Hepatocyte (in vitro differentiated cells): ENCODE results near the gene WDFY1. TPM values are rescaled to one million over a fixed set of nuclear protein-coding genes. Genes with fewer than 3 reads are reported as not detected.
A peak's percentile ranks its signal among the peaks of the same experiment; 100 is the strongest.

Experiments
- DNase-seq: peaks from one replicate; pipeline ENCODE4 v3.0.0-alpha.2; 2016; ENCODE audit warnings: low spot score
- H2AFZ ChIP-seq: fragments of 200-600 bp; sonication (generic); 2 replicates; pipeline ENCODE4 v1.6.0; 2016; ENCODE audit warnings: antibody characterized with exemption, mild to moderate bottlenecking
- H3K27ac ChIP-seq: fragments of 200-600 bp; sonication (generic); 2 replicates; pipeline ENCODE4 v1.5.1; 2016; ENCODE audit warnings: mild to moderate bottlenecking
- H3K27me3 ChIP-seq: fragments of 200-600 bp; sonication (generic); 2 replicates; pipeline ENCODE4 v1.6.1; 2016
- H3K36me3 ChIP-seq: fragments of 200-600 bp; sonication (generic); replicated peaks from 2 replicates; pipeline ENCODE4 v1.5.1; 2016; ENCODE audit warnings: low read depth; ENCODE audit not compliant: insufficient read depth
- H3K4me1 ChIP-seq: fragments of 200-600 bp; sonication (generic); 2 replicates; pipeline ENCODE4 v1.5.1; 2016; ENCODE audit warnings: mild to moderate bottlenecking, moderate library complexity; ENCODE audit not compliant: insufficient read depth
- H3K4me2 ChIP-seq: fragments of 200-600 bp; sonication (generic); 2 replicates; pipeline ENCODE4 v1.6.0; 2016
- H3K4me3 ChIP-seq: fragments of 200-600 bp; sonication (generic); 2 replicates; pipeline ENCODE4 v1.5.1; 2016; ENCODE audit warnings: mild to moderate bottlenecking
- H3K79me2 ChIP-seq: fragments of 200-600 bp; sonication (generic); 2 replicates; pipeline ENCODE4 v1.6.0; 2017; ENCODE audit warnings: mild to moderate bottlenecking
- H3K9me2 ChIP-seq: fragments of 200-600 bp; sonication (generic); replicated peaks from 2 replicates; pipeline ENCODE4 v1.6.0; 2017; ENCODE audit warnings: mild to moderate bottlenecking; ENCODE audit not compliant: insufficient read depth
- H3K9me3 ChIP-seq: fragments of 200-600 bp; sonication (generic); 2 replicates; pipeline ENCODE4 v1.5.1; 2016; ENCODE audit warnings: low read depth, mild to moderate bottlenecking
- H4K20me1 ChIP-seq: fragments of 200-600 bp; sonication (generic); 2 replicates; pipeline ENCODE4 v1.6.0; 2016; ENCODE audit warnings: mild to moderate bottlenecking; ENCODE audit not compliant: insufficient read depth, poor library complexity, severe bottlenecking
- CTCF ChIP-seq: fragments of 200-600 bp; sonication (generic); IDR thresholded peaks from 2 replicates; pipeline ENCODE4 v1.5.1; 2016; ENCODE audit warnings: antibody characterized with exemption, mild to moderate bottlenecking; ENCODE audit not compliant: poor library complexity
- EZH2 ChIP-seq: fragments of 200-600 bp; sonication (generic); IDR thresholded peaks from 2 replicates; pipeline ENCODE4 v1.6.1; 2016; ENCODE audit warnings: antibody characterized with exemption, mild to moderate bottlenecking, borderline replicate concordance
- EZH2phosphoT487 ChIP-seq: fragments of 200-600 bp; sonication (generic); IDR thresholded peaks from one replicate; pipeline ENCODE4 v1.6.1; 2018; ENCODE audit warnings: antibody characterized with exemption, mild to moderate bottlenecking, low read depth, moderate library complexity; ENCODE audit not compliant: unreplicated experiment, severe bottlenecking
- WGBS: methylation state at CpG from one replicate; pipeline ENCODE4 v1.1.6; 2016; ENCODE audit warnings: low lambda C conversion rate; ENCODE audit errors: missing lambda C conversion rate; 5-methylcytosine and 5-hydroxymethylcytosine counted together
- polyA plus RNA-seq: library from polyadenylated mRNA; unstranded; fragments of >200 nt; fragmentation: Nextera tagmentation; extraction: Ambion mirVana; gene quantifications from 2 replicates; pipeline ENCODE4 v1.2.1, GENCODE V29; 2016
- total RNA-seq: library from RNA; depleted of rRNA; stranded (reverse); fragments of >200 nt; gene quantifications from 2 replicates; pipeline ENCODE4 v1.2.3, GENCODE V29; 2014

Gene WDFY1
- total and polyA plus RNA-seq, 2 experiments from 2014 or later: 45.6 to 68.3 TPM

- Histone ChIP-seq H3K36me3 (no peaks in the 10 kb centered on the region), H3K79me2 (no peaks in the 10 kb centered on the region), H3K4me2 (no peak overlapping the region), H4K20me1 (no peaks in the 10 kb centered on the region), H3K27me3 (no peaks in the 10 kb centered on the region), H2AFZ (no peak overlapping the region), H3K9me3 (no peaks in the 10 kb centered on the region), H3K4me1 (no peaks in the 10 kb centered on the region), H3K27ac (no peak overlapping the region), H3K9me2 (no peaks in the 10 kb centered on the region), H3K4me3 (no peak overlapping the region)
- 70% methylated on average over 8 of the region's 8 CpGs for WGBS
- TF ChIP-seq EZH2 (no peak), CTCF (peak; percentile 93), EZH2phosphoT487 (no peak)
- DNase-seq: peak; percentile 70
These were observed 25.4 kb upstream of the WDFY1 start for GRCh38 chr2:223970343-223971128.

GRCh38 chr2:223969856-223970255, 24.7 kb upstream of the WDFY1 start:
- Histone ChIP-seq H3K4me2 (no peak overlapping the region), H3K9me2 (no peaks in the 10 kb centered on the region), H3K79me2 (peaks cover 2% of the 10 kb centered on the region), H3K4me1 (no peaks in the 10 kb centered on the region), H3K27me3 (no peaks in the 10 kb centered on the region), H3K9me3 (no peaks in the 10 kb centered on the region), H3K36me3 (no peaks in the 10 kb centered on the region), H4K20me1 (no peaks in the 10 kb centered on the region), H3K27ac (no peak overlapping the region), H2AFZ (no peak overlapping the region), H3K4me3 (no peak overlapping the region)
- TF ChIP-seq EZH2: no peak
- 96% methylated on average over 1 of the region's 1 CpG for WGBS
- no peak for DNase-seq

GRCh38 chr2:223969315-223969714, 24.2 kb upstream of the WDFY1 start:
- Histone ChIP-seq H4K20me1 (no peaks in the 10 kb centered on the region), H3K27me3 (no peaks in the 10 kb centered on the region), H2AFZ (no peak overlapping the region), H3K36me3 (no peaks in the 10 kb centered on the region), H3K79me2 (peaks cover 7% of the 10 kb centered on the region), H3K27ac (no peak overlapping the region), H3K4me2 (no peak overlapping the region), H3K4me1 (no peaks in the 10 kb centered on the region), H3K9me3 (no peaks in the 10 kb centered on the region), H3K4me3 (no peak overlapping the region), H3K9me2 (no peaks in the 10 kb centered on the region)
- TF ChIP-seq EZH2phosphoT487 (no peak), EZH2 (no peak), CTCF (no peak)
- WGBS: 65% methylated on average over 2 of the region's 3 CpGs
- DNase-seq: no peak

- Histone ChIP-seq H3K9me3 (no peaks in the 10 kb centered on the region), H3K36me3 (no peaks in the 10 kb centered on the region), H2AFZ (no peak overlapping the region), H4K20me1 (peaks cover 1% of the 10 kb centered on the region), H3K27me3 (no peaks in the 10 kb centered on the region), H3K27ac (no peak overlapping the region), H3K4me2 (no peak overlapping the region), H3K4me3 (no peak overlapping the region), H3K4me1 (no peaks in the 10 kb centered on the region), H3K9me2 (no peaks in the 10 kb centered on the region), H3K79me2 (peaks cover 17% of the 10 kb centered on the region)
- WGBS: 93% methylated on average over 2 of the region's 2 CpGs
- DNase-seq: no peak
- TF ChIP-seq EZH2phosphoT487: no peak
- TF ChIP-seq CTCF: no peak
- TF ChIP-seq EZH2: no peak
These were observed 22.8 kb upstream of the WDFY1 start for GRCh38 chr2:223967981-223968380.
